D721Med (cell line): ENCODE results near the gene ROBO1.

ENCODE experiments used
- DNase-seq: peaks from one replicate; pipeline ENCODE4 v3.0.0; 2011; ENCODE audit warnings: low spot score; ENCODE audit not compliant: insufficient read length
- FAIRE-seq: peaks from 2 replicates; lab custom pipeline; 2011; peaks lifted over from hg19 to GRCh38; lab: Jason Lieb, UNC
- TF ChIP-seq, protein P1 (sequence below): IDR thresholded peaks from 2 replicates; pipeline ENCODE4 v1.5.1; 2012; ENCODE audit warnings: mild to moderate bottlenecking, control low read depth; ENCODE audit not compliant: insufficient read depth; ENCODE audit errors: missing control alignments

Gene ROBO1

DNA sequence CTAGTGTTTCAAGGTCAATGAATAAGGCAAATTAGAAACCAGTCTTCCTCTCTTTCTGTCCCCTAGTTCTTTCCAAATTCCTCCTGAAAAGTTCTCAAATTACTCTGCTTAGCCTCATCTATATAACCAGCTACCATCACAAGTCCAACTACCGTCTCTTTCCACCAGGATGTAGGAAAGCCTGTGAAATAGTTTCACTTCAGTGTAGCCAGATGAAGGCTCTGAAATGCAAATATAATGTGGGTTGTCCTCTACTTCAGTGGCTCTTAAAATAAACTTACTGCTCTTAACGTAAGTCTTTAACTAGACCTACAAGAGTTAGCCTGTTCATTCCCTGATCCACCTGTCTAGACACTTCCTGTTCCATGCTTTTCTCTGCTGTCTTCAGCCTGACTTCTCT lies 827.7 kb downstream of the ROBO1 start:
- no peak for DNase-seq
- FAIRE-seq: no peak

DNA sequence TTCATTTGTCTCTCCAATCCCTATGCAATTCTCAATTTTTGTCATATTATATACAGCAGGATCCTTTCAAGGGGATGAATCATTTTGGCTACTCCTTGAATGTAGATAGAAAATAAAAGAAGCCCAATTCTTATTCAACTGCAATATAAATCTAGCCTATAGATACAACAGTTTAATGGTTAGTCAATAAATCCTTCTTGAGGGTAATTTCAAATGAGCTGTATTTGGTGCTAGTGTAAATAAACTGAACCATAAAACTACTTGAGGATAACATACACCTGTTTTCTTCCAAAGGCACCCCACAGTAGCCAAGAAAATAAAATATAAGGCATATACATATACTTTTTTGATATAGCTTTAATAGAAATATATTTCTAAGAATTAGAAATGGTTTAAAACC lies 830.3 kb downstream of the ROBO1 start:
- FAIRE-seq: no peak
- TF ChIP-seq, protein P1, sequence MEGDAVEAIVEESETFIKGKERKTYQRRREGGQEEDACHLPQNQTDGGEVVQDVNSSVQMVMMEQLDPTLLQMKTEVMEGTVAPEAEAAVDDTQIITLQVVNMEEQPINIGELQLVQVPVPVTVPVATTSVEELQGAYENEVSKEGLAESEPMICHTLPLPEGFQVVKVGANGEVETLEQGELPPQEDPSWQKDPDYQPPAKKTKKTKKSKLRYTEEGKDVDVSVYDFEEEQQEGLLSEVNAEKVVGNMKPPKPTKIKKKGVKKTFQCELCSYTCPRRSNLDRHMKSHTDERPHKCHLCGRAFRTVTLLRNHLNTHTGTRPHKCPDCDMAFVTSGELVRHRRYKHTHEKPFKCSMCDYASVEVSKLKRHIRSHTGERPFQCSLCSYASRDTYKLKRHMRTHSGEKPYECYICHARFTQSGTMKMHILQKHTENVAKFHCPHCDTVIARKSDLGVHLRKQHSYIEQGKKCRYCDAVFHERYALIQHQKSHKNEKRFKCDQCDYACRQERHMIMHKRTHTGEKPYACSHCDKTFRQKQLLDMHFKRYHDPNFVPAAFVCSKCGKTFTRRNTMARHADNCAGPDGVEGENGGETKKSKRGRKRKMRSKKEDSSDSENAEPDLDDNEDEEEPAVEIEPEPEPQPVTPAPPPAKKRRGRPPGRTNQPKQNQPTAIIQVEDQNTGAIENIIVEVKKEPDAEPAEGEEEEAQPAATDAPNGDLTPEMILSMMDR: no peak
- DNase-seq: no peak

More for the DNA sequence above, 827.7 kb downstream of the ROBO1 start:
- TF ChIP-seq, protein P1: no peak

DNA sequence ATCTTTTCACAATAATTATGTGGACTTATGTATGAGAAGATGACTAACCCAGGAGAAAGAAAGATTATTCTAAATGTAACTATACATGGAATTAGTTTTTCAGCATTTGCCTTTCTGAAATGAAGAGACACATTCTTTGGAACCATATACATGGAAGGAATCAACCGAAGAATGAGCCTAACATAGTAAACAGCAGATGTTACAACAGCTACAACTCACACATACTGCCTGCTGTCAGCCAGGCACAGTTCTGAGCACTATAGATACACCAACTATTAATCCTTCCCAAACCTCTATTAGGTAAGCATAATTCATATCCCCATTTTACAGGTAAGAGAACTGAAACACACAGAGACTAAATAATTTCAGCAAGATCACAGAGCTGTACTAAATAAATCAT lies 840.0 kb downstream of the ROBO1 start:
- FAIRE-seq: peak; percentile 82
- no peak for DNase-seq
- TF ChIP-seq, protein P1: no peak

DNA sequence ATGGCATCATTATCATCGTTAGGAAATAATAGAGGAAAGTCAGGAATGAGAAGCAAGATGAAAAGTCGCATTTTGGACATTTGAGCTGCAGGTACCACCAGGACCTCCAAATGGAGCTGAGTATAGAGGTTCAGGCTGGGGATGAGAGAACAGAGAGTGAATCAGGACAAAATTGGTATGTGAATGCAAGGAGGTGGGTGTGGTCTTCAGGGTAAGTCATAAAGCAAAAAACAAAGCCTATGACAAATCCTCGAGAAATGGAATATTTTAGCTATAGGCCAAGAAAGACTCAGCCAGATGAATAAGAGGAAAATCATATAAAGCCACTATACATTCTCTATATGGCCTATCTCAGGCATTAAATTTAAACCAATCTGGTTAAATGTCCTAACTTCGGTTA lies 841.3 kb downstream of the ROBO1 start:
- no peak for FAIRE-seq
- TF ChIP-seq, protein P1: no peak
- DNase-seq: no peak

DNA sequence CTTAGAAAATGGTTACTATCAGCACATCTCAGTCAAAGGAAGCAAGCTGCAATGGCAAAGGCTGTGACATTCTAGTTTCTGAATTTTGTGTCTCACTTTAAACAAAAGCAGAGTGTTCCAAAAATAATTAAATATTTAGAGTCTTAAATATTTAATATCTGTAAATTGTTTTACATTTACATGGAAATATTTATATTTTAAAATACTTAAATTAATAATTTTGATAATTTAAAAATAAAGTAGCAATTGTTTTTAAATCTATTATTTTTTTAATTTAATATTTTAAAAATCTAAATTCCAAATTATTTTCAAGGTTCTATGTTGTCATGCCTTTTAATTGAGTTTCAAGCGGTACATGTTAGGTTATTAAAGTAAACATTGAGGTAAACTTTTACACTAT lies 843.1 kb downstream of the ROBO1 start:
- FAIRE-seq (no peak), DNase-seq (no peak)
- TF ChIP-seq, protein P1: no peak

DNA sequence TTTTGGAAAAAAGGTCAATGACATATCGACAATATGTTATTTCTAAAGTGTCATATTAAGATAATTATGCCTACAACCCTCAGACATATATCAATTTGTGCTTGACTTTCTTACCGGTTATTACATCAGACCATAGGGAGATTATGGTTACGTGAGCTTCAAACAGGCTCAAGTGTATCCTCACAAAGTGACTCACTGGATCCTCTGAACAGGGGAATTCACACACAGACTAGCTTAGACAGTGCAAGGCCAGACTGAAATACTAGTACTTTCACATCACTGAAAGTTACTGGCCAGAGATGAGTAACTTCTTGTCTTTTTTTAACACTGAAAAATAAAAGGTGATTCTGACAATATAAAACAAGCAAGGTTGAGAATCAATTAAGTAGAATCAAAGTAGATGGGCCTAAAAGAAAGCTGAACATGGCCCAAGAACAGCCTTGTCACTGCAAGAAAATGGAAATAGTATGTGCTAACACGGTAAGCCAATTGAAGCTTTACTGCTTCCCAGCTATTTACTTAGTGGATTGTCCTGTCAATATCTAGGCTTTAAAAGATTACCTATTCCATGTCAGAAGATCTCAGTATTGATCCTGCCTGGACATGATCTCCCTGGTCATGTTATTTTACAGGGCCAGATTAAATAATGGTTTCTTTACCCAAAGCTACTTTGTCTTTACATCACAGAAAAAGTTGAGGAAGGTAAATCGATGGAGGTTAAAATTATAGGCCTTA lies 848.6 kb downstream of the ROBO1 start:
- peak; percentile 96 for FAIRE-seq
- TF ChIP-seq, protein P1: no peak
- DNase-seq: no peak

DNA sequence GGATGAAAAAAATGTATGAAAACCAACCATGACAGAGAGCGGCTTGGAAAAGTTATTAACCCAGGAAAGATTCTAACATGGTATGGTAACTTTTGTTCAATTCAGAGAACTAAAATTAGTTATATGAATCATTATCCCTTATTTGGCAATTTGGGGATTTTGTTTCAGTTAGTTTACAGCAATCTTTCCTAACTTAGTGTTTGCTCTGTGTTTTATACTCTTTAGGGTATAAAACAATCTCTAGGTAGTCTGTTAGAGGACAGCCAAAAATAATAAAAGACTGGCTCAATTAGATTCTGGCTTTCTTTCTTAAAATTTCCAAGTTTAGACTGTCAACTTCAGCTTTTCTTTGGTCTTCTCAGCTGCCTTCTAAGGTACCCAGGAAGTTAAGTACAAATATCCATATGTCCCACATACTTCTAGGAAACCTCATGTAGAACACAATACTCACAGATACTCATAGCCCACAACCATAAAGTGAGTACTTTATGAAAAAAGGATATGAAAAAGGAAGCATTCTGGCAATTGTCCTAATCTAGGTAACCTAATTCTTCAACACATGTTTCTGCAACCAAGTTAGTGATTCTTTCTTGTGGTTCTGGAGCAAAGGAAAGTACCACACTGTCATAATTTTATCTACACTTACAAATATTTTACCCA lies 849.3 kb downstream of the ROBO1 start:
- FAIRE-seq: no peak

More for the DNA sequence above, 849.3 kb downstream of the ROBO1 start:
- no peak for DNase-seq
- TF ChIP-seq, protein P1: no peak
